ENCODE data around the gene USP47. TPM values are rescaled to one million over a fixed set of nuclear protein-coding genes. Genes with fewer than 3 reads are reported as not detected.

The USP47 gene
- total RNA-seq, 1 experiment from 2014 or later: 45.2 TPM

DNA sequence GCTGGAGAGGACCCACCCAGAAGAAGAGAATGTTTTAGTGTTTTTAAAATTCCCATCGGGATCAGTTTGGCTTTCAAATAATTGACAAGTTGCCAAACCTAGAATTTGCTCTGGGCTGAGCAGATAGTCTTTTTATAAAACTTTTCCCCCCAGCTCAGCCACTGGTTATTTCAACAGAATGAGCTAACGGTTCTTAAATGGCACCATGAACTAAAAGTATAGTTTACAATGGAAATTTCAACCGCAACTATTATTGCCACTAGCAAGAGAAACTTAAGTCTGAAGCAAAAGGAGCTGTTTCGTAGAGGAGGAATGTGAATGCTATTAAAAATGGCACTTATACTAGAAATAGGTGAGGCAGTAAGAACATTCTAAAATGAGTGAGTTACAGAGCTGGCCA, 163.3 kb downstream of the USP47 start:
- TF ChIP-seq, protein P1, sequence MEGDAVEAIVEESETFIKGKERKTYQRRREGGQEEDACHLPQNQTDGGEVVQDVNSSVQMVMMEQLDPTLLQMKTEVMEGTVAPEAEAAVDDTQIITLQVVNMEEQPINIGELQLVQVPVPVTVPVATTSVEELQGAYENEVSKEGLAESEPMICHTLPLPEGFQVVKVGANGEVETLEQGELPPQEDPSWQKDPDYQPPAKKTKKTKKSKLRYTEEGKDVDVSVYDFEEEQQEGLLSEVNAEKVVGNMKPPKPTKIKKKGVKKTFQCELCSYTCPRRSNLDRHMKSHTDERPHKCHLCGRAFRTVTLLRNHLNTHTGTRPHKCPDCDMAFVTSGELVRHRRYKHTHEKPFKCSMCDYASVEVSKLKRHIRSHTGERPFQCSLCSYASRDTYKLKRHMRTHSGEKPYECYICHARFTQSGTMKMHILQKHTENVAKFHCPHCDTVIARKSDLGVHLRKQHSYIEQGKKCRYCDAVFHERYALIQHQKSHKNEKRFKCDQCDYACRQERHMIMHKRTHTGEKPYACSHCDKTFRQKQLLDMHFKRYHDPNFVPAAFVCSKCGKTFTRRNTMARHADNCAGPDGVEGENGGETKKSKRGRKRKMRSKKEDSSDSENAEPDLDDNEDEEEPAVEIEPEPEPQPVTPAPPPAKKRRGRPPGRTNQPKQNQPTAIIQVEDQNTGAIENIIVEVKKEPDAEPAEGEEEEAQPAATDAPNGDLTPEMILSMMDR (conservative IDR thresholded peaks at IDR 0.05; ENCODE audit: low read depth, low read length): no peak
- TF ChIP-seq EZH2 (IDR thresholded peaks at IDR 0.05; ENCODE audit: low read length, unreplicated experiment): no peak
- no peak for TF ChIP-seq EZH2phosphoT487 (IDR thresholded peaks at IDR 0.05; ENCODE audit: borderline replicate concordance, low read length)
- no peaks in the 10 kb centered on the region for H3K9me3 ChIP-seq (ENCODE audit: low read length)
- no peaks in the 10 kb centered on the region for H3F3A ChIP-seq (ENCODE audit: low read length, unreplicated experiment)
- H3K4me1 ChIP-seq (ENCODE audit: insufficient read depth, low read length): peaks cover 10% of the 10 kb centered on the region
- H3K79me2 ChIP-seq (ENCODE audit: low read length): no peaks in the 10 kb centered on the region
- DNase-seq (no peak), ATAC-seq (no peak; the same call in 1 of the 2 replicates)
- H3K9me2 ChIP-seq (replicated peaks; ENCODE audit: low read length): no peaks in the 10 kb centered on the region
- H3K27ac ChIP-seq (ENCODE audit: low read length): no peak overlapping the region
- intact Hi-C loops (cut with micrococcal nuclease): no loop called here
- BruUV-seq (replicated peaks): no TSS peak
- no peak overlapping the region for H3K9ac ChIP-seq (ENCODE audit: low read length)
- H3K36me3 ChIP-seq (ENCODE audit: low read depth, low read length): no peaks in the 10 kb centered on the region
- H2AFZ ChIP-seq (ENCODE audit: low read length): no peak overlapping the region
- peak overlapping the region; percentile 8; the same call in 1 of the 2 replicates for H3K4me2 ChIP-seq (ENCODE audit: low read length)
- H3K4me3 ChIP-seq (ENCODE audit: low read length): no peak overlapping the region
- H3K27me3 ChIP-seq (ENCODE audit: low read length): no peaks in the 10 kb centered on the region
- CTCF ChIA-PET: no interaction called here
- H4K20me1 ChIP-seq (ENCODE audit: low read length): no peaks in the 10 kb centered on the region
- POLR2A ChIA-PET (ENCODE audit: unreplicated experiment): no interaction called here

DNA sequence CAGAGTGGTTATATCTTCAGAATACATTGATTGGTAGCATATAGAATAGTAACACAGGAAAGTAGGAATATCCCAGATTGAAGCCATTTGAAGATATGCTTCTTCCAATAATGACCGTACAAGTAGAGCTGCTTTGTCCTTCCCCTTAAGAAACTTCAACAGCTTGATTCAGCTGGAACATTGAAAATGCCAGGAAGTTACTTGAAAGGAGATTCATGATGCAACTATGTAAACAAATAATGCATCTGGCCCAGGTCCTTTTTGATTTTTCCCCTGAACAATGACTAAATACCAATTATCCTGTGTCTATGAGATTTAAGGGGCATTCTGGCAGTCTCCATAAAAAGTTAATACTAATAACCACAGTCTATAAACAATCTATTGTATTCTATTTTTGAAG, 163.7 kb downstream of the USP47 start:
- Histone ChIP-seq H3K79me2 (ENCODE audit: low read length) (no peaks in the 10 kb centered on the region), H2AFZ (ENCODE audit: low read length) (no peak overlapping the region), H3F3A (ENCODE audit: low read length, unreplicated experiment) (no peaks in the 10 kb centered on the region), H3K9me2 (replicated peaks; ENCODE audit: low read length) (no peaks in the 10 kb centered on the region), H3K4me3 (ENCODE audit: low read length) (no peak overlapping the region), H4K20me1 (ENCODE audit: low read length) (no peaks in the 10 kb centered on the region), H3K4me1 (ENCODE audit: insufficient read depth, low read length) (peaks cover 10% of the 10 kb centered on the region), H3K27me3 (ENCODE audit: low read length) (no peaks in the 10 kb centered on the region), H3K4me2 (ENCODE audit: low read length) (peak overlapping the region; percentile 8; the same call in 1 of the 2 replicates), H3K36me3 (ENCODE audit: low read depth, low read length) (no peaks in the 10 kb centered on the region), H3K27ac (ENCODE audit: low read length) (no peak overlapping the region), H3K9ac (ENCODE audit: low read length) (no peak overlapping the region), H3K9me3 (ENCODE audit: low read length) (no peaks in the 10 kb centered on the region)
- BruUV-seq (replicated peaks): no TSS peak
- ChIA-PET POLR2A (ENCODE audit: unreplicated experiment) (no interaction called here), CTCF (no interaction called here)
- ATAC-seq: peak; percentile 67
- intact Hi-C loops (cut with micrococcal nuclease): no loop called here
- peak; percentile 66 for DNase-seq
- TF ChIP-seq EZH2 (IDR thresholded peaks at IDR 0.05; ENCODE audit: low read length, unreplicated experiment): no peak
- TF ChIP-seq, protein P1 (conservative IDR thresholded peaks at IDR 0.05; ENCODE audit: low read depth, low read length): no peak
- no peak for TF ChIP-seq EZH2phosphoT487 (IDR thresholded peaks at IDR 0.05; ENCODE audit: borderline replicate concordance, low read length)

DNA sequence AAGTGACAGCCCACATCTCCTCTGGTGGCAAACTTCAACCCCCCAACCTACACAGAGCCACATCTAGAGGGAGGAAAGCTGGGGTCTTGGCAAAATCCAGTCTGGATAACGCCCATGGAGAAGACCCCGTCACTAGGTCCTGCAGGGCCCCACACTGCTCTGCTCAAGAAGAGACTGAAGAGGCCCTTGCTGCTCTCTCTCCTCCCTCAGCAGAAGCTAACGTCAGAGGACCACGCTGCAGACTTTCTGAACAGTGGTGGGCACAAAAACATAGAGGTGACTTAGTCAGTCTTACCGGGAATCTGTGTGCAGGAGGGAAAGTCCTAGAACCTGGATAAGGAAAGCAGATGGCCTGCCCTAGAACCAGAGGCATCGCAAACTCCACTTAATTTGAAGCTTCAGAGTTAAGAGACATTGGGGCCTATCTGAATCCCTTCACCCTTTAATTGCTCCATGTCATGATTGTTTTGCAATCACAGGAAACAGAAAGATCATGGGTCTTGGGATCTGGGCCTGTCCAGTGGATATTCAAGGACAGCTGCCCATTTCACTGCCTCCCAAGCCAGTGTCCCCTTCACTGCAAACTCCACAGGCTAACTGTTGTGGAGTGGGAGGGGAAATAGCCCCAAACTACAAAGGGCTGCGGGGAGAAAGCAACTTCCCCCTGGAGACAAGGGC, 164.9 kb downstream of the USP47 start:
- TF ChIP-seq EZH2phosphoT487 (IDR thresholded peaks at IDR 0.05; ENCODE audit: borderline replicate concordance, low read length) (no peak), EZH2 (IDR thresholded peaks at IDR 0.05; ENCODE audit: low read length, unreplicated experiment) (no peak)
- TF ChIP-seq, protein P1 (conservative IDR thresholded peaks at IDR 0.05; ENCODE audit: low read depth, low read length): no peak
- ChIA-PET POLR2A (ENCODE audit: unreplicated experiment) (interaction anchor here (0.5 kb wide), 1 partner anchor 35 kb away, joined by 3 read pairs; no protein-coding TSS in a partner anchor), CTCF (no interaction called here)
- BruUV-seq (replicated peaks): no TSS peak
- Histone ChIP-seq H3K4me3 (ENCODE audit: low read length) (no peak overlapping the region), H3K27ac (ENCODE audit: low read length) (no peak overlapping the region), H3K9me3 (ENCODE audit: low read length) (no peaks in the 10 kb centered on the region), H3K79me2 (ENCODE audit: low read length) (no peaks in the 10 kb centered on the region), H3K9me2 (replicated peaks; ENCODE audit: low read length) (no peaks in the 10 kb centered on the region), H3K4me1 (ENCODE audit: insufficient read depth, low read length) (peaks cover 10% of the 10 kb centered on the region), H4K20me1 (ENCODE audit: low read length) (no peaks in the 10 kb centered on the region), H3F3A (ENCODE audit: low read length, unreplicated experiment) (no peaks in the 10 kb centered on the region), H3K9ac (ENCODE audit: low read length) (no peak overlapping the region), H2AFZ (ENCODE audit: low read length) (no peak overlapping the region), H3K27me3 (ENCODE audit: low read length) (no peaks in the 10 kb centered on the region), H3K36me3 (ENCODE audit: low read depth, low read length) (no peaks in the 10 kb centered on the region), H3K4me2 (ENCODE audit: low read length) (no peak overlapping the region)
- DNase-seq (no peak), ATAC-seq (no peak)
- intact Hi-C loops (cut with micrococcal nuclease): no loop called here

All from PC-3 (cell line).